ENCODE results near the gene SP1. TPM values are rescaled to one million over a fixed set of nuclear protein-coding genes. Genes with fewer than 3 reads are reported as not detected.
"Not testable (repeated sequence)": the region's sequence is repeated elsewhere in the genome, so short reads cannot be mapped to it uniquely, and the experiment has no call there.

SP1 gene
- total RNA-seq, 4 donors from 2014 or later, result 68.0 to 80.5 (median 74.0) TPM

- Histone ChIP-seq H3K27me3 (no peaks in the 10 kb centered on the region), H3K9me3 (no peaks in the 10 kb centered on the region), H3K27ac (no peak overlapping the region), H3K36me3 (no peaks in the 10 kb centered on the region), H3K4me3 (no peak overlapping the region), H3K4me1 (peaks cover 0 to 40% (median 12%) of the 10 kb centered on the region in 3 donors)
- ATAC-seq, result no peak
- TF ChIP-seq POLR2AphosphoS5 (IDR thresholded peaks at IDR 0.05), result no peak
- TF ChIP-seq CTCF (IDR thresholded peaks at IDR 0.05), result no peak
- no peak for TF ChIP-seq POLR2A (IDR thresholded peaks at IDR 0.05)
- no peak for TF ChIP-seq EP300 (IDR thresholded peaks at IDR 0.05)
- 82% methylated on average over 3 of the region's 3 CpGs for WGBS, 2 donors (ENCODE audit: low coverage in 1 of 2)
Observed at GRCh38 chr12:53418221-53418620, 38.2 kb downstream of the SP1 start.

- peaks cover 0 to 25% (median 11%) of the 10 kb centered on the region in 3 donors for H3K4me1 ChIP-seq
- ATAC-seq, result no peak
- no peak overlapping the region for H3K4me3 ChIP-seq
- WGBS, 2 donors (ENCODE audit: low coverage in 1 of 2), result 71 to 77% methylated on average over 2 of the region's 2 CpGs
- TF ChIP-seq CTCF (IDR thresholded peaks at IDR 0.05) (no peak), EP300 (IDR thresholded peaks at IDR 0.05) (no peak), POLR2A (IDR thresholded peaks at IDR 0.05) (no peak), POLR2AphosphoS5 (IDR thresholded peaks at IDR 0.05) (no peak)
- no peaks in the 10 kb centered on the region for H3K36me3 ChIP-seq
- H3K9me3 ChIP-seq, result no peaks in the 10 kb centered on the region
- no peak overlapping the region for H3K27ac ChIP-seq
- no peaks in the 10 kb centered on the region for H3K27me3 ChIP-seq
Observed at GRCh38 chr12:53419756-53420155, 39.8 kb downstream of the SP1 start.

GRCh38 chr12:53422247-53422646 is 42.3 kb downstream of the SP1 start:
- H3K4me3 ChIP-seq, H3K27me3 ChIP-seq, H3K9me3 ChIP-seq, ATAC-seq, H3K27ac ChIP-seq, H3K36me3 ChIP-seq: not testable (repeated sequence)
- H3K4me1 ChIP-seq, result peaks cover 0 to 11% (median 0%) of the 10 kb centered on the region in 3 donors
- WGBS, 2 donors (ENCODE audit: low coverage in 1 of 2), result 88% methylated on average over 9 of the region's 12 CpGs; no CpG with 5 or more reads in 1 of the 2 donors

GRCh38 chr12:53423597-53423996 is 43.6 kb downstream of the SP1 start, which contains the start of gene AMHR2:
Gene AMHR2, plus strand, starts transcription at chr12:53423855. Its CDS starts 80 bp downstream, at chr12:53423935.
- Histone ChIP-seq H3K9me3 (no peaks in the 10 kb centered on the region), H3K4me1 (peaks cover 0 to 11% (median 0%) of the 10 kb centered on the region in 3 donors), H3K27ac (no peak within 1 kb of the TSS), H3K27me3 (no peaks in the 10 kb centered on the region), H3K36me3 (no peaks in the 10 kb centered on the region), H3K4me3 (no peak within 1 kb of the TSS)
- TF ChIP-seq CTCF (IDR thresholded peaks at IDR 0.05) (no peak), POLR2AphosphoS5 (IDR thresholded peaks at IDR 0.05) (no peak), EP300 (IDR thresholded peaks at IDR 0.05) (no peak), POLR2A (IDR thresholded peaks at IDR 0.05) (no peak)
- no peak for ATAC-seq
- WGBS, 2 donors (ENCODE audit: low coverage in 1 of 2), result 100% methylated on average over 1 of the region's 1 CpG; no CpG with 5 or more reads in 1 of the 2 donors

GRCh38 chr12:53424626-53425514 is 44.9 kb downstream of the SP1 start:
- Histone ChIP-seq H3K27ac (no peak overlapping the region), H3K4me1 (peaks cover 0 to 11% (median 0%) of the 10 kb centered on the region in 3 donors), H3K4me3 (no peak overlapping the region), H3K36me3 (no peaks in the 10 kb centered on the region), H3K27me3 (no peaks in the 10 kb centered on the region), H3K9me3 (no peaks in the 10 kb centered on the region)
- ATAC-seq, result no peak
- TF ChIP-seq EP300 (IDR thresholded peaks at IDR 0.05) (no peak), POLR2AphosphoS5 (IDR thresholded peaks at IDR 0.05) (no peak), CTCF (IDR thresholded peaks at IDR 0.05) (no peak), POLR2A (IDR thresholded peaks at IDR 0.05) (no peak)
- WGBS, 2 donors (ENCODE audit: low coverage in 1 of 2), result 75% methylated on average over 3 of the region's 9 CpGs; no CpG with 5 or more reads in 1 of the 2 donors
